MM.1S (cell line): ENCODE data around the gene CDCP2.

Experiments used
- CTCF ChIP-seq: fragments of 300-600 bp; sonication (generic); IDR thresholded peaks from 2 replicates; pipeline ENCODE4 v1.5.1; 2016; ENCODE audit warnings: antibody characterized with exemption, low read length, mixed read lengths
- EZH2 ChIP-seq: fragments of 300-600 bp; sonication (generic); optimal IDR thresholded peaks from 2 replicates; pipeline ENCODE3; 2017; ENCODE audit warnings: low read depth, mild to moderate bottlenecking, antibody characterized with exemption, low read length, mixed read lengths

- no peak for TF ChIP-seq CTCF
- TF ChIP-seq EZH2 = no peak
Observed at GRCh38 chr1:54173681-54174080, 20.9 kb upstream of the CDCP2 start.
